GM12864 (cell line): Measurements from ENCODE around the gene CSGALNACT2.

Source experiments
- DNase-seq: peaks from one replicate; pipeline ENCODE4 v3.0.0-alpha.2; 2011; ENCODE audit warnings: low read depth
- H3K4me3 ChIP-seq: 2 replicates; pipeline ENCODE4 v1.5.1; 2011; ENCODE audit warnings: mild to moderate bottlenecking, low read depth, low read length, control low read depth
- TF ChIP-seq, protein P1 (sequence below): IDR thresholded peaks from 2 replicates; pipeline ENCODE4 v1.5.1; 2011; ENCODE audit warnings: low read depth, mild to moderate bottlenecking, moderate library complexity, low read length, control low read depth, inconsistent platforms; ENCODE audit errors: missing control alignments

CSGALNACT2 gene

DNA sequence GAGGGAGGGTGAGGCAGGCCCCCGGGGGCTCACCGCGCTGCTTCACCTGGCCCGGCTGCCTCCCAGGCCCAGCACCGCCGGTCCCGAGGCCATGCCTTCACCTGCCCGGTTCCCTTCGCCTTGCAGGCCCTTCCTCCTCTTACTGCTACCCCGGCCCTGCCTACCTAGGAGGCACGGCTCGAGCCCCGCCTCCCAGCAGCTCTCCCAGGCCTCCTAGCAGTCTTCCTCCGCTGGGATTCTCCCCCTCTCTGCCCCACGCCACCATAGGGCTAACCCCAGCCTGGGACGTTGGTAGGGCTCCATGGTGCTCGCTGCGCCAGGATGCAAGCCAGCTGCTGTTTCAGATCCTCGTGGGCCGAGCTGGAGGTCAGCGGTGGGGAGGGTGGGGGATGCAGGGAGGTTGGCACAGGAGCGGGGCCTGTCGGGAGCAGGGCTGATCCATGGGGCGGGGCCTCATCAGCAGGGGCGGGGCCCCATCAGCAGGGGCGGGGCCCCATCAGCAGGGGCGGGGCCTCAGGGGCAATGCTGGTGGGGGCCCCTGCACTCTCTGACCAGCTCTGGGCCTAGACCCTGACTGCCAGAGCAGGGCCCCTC is 65.3 kb downstream of the CSGALNACT2 start:
- TF ChIP-seq, protein P1, sequence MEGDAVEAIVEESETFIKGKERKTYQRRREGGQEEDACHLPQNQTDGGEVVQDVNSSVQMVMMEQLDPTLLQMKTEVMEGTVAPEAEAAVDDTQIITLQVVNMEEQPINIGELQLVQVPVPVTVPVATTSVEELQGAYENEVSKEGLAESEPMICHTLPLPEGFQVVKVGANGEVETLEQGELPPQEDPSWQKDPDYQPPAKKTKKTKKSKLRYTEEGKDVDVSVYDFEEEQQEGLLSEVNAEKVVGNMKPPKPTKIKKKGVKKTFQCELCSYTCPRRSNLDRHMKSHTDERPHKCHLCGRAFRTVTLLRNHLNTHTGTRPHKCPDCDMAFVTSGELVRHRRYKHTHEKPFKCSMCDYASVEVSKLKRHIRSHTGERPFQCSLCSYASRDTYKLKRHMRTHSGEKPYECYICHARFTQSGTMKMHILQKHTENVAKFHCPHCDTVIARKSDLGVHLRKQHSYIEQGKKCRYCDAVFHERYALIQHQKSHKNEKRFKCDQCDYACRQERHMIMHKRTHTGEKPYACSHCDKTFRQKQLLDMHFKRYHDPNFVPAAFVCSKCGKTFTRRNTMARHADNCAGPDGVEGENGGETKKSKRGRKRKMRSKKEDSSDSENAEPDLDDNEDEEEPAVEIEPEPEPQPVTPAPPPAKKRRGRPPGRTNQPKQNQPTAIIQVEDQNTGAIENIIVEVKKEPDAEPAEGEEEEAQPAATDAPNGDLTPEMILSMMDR, result no peak
- no peak overlapping the region for H3K4me3 ChIP-seq
- DNase-seq, result no peak

DNA sequence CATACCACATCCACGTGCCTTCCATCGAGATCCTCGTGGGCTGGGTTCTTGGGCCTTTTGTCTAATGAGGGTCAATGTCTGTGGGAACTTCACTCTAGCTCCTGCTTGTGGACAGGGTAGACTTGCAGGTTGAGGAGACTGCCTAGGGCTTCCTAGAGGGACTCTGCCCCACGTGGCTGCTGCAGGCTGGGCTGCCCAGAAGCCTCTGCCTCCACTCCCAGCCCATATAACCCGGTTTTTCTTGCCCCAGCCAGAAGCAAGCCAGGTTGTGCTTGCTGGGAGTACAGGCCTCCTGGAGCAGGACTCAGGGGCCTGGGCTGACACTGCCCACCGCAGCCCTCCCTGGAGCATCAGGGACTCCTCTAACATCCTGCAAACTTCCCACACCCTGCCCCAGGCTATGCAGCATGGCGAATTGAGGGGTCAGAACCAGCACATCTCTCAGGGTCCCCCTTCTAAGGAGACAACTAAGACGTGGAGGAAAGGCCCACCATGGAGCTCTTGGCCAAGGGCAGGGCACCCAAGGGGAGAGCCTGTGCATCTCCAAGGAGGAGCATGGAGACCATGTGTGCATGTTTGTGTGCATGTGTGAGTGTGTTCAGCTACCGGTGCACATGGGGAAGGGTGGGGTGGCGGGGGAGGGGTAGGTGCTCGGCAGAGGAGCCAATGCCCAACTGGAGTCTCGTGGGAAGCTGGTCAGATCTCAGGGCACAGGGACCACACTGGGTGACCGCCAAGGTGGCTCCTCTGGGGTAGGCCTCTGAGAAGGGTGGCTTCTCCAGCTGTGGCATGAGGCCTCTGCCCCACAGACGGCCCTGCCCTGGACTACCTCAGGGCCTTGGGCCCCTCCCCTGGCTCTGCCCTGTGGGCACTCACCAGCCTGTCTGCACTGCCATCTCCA is 66.0 kb downstream of the CSGALNACT2 start:
- no peak overlapping the region for H3K4me3 ChIP-seq
- TF ChIP-seq, protein P1, result no peak
- no peak for DNase-seq

DNA sequence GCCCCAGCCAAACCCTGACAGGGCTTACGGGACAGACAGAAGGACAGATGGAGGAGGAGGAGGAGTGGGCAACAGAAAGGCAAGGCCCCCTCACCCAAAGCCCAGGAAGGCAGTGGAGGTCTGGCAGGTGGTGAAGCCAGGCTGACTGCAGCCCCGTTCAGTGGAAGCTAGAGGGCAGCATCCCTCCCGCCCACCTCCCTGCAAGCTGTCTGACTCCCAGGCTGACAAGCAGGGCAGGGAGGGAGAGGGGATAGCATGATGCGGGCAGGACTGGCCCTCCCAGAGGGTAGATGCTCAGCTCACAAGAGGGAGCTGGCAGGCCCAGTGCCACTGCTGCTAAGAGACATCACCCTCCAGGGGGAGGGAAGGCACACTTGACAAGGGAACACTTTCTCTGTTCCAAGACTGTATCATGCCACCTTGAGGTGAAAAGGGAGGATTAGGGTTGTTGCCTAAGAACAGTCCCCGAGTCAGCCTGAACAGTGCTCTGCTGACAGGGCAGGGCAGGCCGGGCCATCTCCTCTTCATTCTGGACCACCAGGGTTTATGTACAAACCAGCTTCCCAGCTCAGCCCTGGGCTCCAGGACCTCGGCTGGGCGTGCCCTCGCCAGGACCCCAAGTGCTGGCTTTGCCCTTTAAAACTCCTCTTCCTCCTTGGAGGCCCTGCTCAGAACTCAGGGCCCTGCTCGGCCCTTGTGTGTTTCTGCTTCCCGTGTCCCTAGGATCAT is 66.9 kb downstream of the CSGALNACT2 start:
- TF ChIP-seq, protein P1, result peak; percentile 91
- no peak overlapping the region for H3K4me3 ChIP-seq
- peak; percentile 16 for DNase-seq

DNA sequence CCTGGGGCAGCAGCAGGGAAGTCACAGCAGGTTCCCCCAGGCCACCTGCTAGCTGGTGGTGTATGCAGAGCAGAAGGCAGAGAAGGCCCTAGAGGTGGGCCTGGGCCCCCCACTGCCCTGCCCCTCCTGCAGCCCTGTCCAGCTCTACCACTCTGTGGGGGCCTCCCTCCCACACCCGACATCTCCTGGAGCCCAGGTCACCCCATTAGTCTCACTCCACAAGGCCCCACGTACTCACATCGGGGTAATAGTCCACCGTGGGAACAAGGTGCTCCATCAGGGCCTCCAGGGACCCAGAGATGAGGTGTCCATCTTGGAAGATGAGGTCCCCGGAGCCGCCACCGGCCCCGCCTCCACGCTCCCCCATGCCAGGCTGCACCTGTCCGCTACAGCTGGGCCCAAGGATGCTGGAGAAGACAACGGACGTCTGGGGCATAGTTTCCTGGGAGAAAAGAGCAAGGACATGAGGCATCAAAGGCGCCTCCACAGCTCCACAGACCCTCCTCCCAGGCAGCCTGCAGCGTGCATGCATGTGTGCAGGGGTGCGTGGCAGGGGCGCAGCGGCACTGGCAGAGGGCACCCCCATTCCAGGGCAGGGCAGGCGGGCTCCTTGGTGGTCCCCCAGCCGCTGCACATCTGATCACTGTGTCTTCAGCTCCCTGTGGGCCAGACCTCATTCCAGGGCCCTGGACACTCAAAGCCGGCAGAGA is 67.6 kb downstream of the CSGALNACT2 start:
- TF ChIP-seq, protein P1, result no peak
- no peak overlapping the region for H3K4me3 ChIP-seq
- no peak for DNase-seq

- DNase-seq, result no peak
- H3K4me3 ChIP-seq, result no peak overlapping the region
- TF ChIP-seq, protein P1, result no peak
These were observed 68.4 kb downstream of the CSGALNACT2 start for GRCh38 chr10:43206391-43207235.
